Daoy (cell line): ENCODE measurements around the gene MC3R. TPM values are rescaled to one million over a fixed set of nuclear protein-coding genes. Genes with fewer than 3 reads are reported as not detected.
A peak's percentile ranks its signal among the peaks of the same experiment; 100 is the strongest.

Experiments used
- DNase-seq: peaks from one replicate; pipeline ENCODE4 v3.0.0-alpha.2; 2015; ENCODE audit warnings: low read depth
- total RNA-seq: library from RNA; depleted of rRNA; stranded (reverse); fragments of >200 nt; shearing (Covaris generic); gene quantifications from 2 replicates; pipeline ENCODE4 v1.2.3, GENCODE V29; 2014; rRNA removed

Gene MC3R
- total RNA-seq, 1 experiment from 2014 or later, result not detected

DNA sequence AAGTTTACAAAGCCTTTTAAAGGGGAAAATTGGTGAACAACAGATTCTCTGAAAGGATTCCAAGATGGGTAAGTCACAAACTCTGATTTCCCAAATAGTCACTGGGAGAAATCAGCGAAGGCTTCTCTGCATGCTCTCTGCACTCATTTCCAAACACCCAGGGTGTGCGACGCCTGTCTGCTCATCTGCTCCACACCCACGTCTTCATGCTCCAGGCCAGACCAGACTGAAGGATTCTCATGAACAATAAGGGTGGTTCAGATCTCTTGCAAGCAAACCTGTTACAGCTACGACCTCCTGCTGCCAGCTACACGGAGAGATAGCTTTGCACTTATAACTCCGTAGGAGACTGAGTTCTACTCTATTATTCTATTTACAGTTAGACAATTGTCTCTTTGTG is 1.4 kb downstream of the MC3R start:
- DNase-seq, result no peak

- DNase-seq, result no peak
Measured at GRCh38 chr20:56257604-56258003, 9.1 kb downstream of the MC3R start.

DNA sequence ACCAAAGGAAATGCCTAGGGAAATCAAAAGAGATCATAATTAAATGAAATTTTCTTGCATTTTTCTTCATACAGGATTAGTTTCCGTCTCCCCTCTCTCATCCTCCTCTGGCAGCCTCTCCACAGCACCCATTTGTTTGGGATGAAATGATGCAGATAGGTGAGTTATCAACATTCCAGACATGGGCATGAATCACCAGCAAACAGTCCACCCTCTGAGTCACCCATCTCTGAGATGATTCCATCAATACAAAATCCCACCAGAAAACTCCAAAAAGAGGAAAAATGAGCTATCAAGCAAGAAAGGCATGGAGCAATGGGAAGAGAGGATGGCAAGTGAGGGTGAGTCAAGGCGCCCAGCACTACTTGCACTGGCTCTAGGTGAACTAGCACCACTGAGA is 11.4 kb downstream of the MC3R start:
- DNase-seq, result peak; percentile 9

GRCh38 chr20:56268536-56268935 is 20.0 kb downstream of the MC3R start:
- no peak for DNase-seq

DNA sequence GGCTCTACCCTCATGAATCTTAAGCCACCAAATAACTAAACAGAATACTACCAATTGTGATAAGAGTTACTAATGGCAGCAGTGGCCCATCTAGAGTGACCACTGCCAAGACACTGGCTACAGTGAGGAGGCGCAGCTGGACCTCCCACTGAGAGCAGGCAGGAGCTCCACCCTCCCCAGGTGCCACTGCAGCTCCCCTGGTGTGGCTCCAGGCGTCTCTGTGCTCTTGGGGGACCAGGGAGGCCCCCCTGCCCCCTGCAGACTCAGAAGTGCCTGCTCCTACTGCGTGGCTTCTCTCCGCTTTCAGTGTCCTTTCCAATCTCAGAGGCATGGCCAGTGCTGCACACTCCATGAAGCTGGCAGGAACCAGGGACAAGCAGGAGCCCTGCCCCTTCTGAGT is 23.4 kb downstream of the MC3R start:
- no peak for DNase-seq

DNA sequence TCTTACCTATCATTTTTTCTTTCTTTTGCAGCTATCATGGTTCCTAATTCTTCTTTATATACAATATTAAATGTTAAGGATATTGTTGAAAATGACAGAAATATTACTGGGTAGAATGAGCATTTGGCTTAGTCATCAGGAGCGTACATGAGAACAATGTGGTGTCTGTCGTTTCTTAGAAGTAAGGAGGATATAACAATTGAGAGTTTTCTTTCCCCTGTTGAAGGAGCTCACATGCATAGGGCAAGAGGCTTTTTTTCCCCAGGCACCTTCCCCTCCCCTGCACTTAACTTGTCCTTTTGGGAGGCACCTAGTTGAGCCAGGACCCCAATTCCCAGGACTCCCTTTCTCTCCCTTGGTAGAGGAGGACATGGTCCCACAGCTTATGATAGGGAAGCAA is 25.0 kb downstream of the MC3R start:
- no peak for DNase-seq

- no peak for DNase-seq
Measured at GRCh38 chr20:56274156-56274555, 25.6 kb downstream of the MC3R start.

DNA sequence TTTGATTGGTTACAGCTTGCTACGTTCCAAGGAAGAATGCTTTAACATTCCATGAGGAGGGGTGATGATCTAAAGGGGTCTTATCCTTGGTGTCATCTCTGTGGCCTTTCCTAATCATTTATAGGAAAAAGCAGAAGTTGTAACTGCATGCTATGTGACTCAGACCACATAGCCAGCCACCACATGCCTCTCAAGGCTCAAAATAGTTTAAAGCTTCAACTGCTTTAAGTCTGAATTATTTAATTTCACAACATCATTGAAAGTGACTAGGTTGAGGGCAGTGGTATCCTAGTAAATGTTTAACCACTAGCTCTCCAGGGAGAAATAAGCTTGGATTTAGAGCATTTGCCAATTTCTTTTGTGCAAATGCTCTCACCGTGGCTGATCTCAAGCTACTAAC is 29.7 kb downstream of the MC3R start:
- DNase-seq, result no peak

GRCh38 chr20:56285496-56285895 is 37.0 kb downstream of the MC3R start:
- DNase-seq, result no peak

DNA sequence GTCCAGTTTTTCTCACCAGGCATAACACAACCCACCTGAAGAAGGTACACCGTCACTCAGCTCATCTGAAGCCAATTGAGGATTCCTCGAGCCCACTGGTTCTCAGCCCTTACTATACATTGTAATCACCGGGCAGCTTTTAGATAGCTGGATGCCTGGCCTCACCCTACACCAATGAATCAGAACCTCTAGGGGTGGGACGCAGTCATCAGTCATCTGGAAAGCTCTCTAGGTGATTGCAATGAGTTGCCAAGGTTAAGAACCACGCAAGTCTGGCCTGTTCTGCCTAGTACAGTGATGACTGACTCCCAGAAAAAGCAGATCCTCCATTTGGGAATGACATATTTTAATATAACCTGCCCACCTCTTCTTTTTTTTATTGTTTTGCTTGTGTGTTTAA is 41.1 kb downstream of the MC3R start:
- DNase-seq, result no peak

GRCh38 chr20:56299362-56299761 is 50.8 kb downstream of the MC3R start:
- DNase-seq, result no peak

Other genes with a start within 250 kb of the MC3R start
- gene CBLN4, start 243.2 kb upstream of the MC3R start, total RNA-seq, result under 0.01 TPM in 1 of 2 replicates, not detected in the other
- gene FAM210B, start 110.2 kb downstream of the MC3R start, total RNA-seq, result 5.7 and 6.7 TPM in 2 replicates
- gene AURKA, start 143.5 kb downstream of the MC3R start, total RNA-seq, result 115 and 137 TPM in 2 replicates
- gene CSTF1, start 143.9 kb downstream of the MC3R start, total RNA-seq, result 44.1 and 45.2 TPM in 2 replicates
- 0.09 and 0.17 TPM in 2 replicates for gene CASS4, start 163.5 kb downstream of the MC3R start, total RNA-seq
- gene RTF2, start 219.9 kb downstream of the MC3R start, total RNA-seq, result 81.7 and 87.3 TPM in 2 replicates